Memory B cell (primary cell): Measurements from ENCODE around the gene FREM1.

ENCODE experiments used
- ATAC-seq: fragments of 150-1000 bp; cut with Tn5 transposase; 2 replicates; pipeline ENCODE4 v1.10.0; 2021; ENCODE audit warnings: low read depth, mild to moderate bottlenecking, moderate library complexity
- DNase-seq, 2 donors: peaks; one replicate each; pipeline ENCODE4 v3.0.0; 2022; ENCODE audit warnings: low spot score in 2 of 2
- H3K27ac Mint-ChIP-seq: one replicate; pipeline ENCODE4 v1.8.0; 2022; ENCODE audit warnings: mild to moderate bottlenecking, moderate library complexity, mixed read lengths
- H3K27me3 Mint-ChIP-seq: one replicate; pipeline ENCODE4 v1.8.0; 2022; ENCODE audit warnings: mixed read lengths
- H3K36me3 Mint-ChIP-seq: one replicate; pipeline ENCODE4 v1.8.0; 2022; ENCODE audit warnings: mild to moderate bottlenecking, mixed read lengths
- H3K4me1 Mint-ChIP-seq: one replicate; pipeline ENCODE4 v1.8.0; 2022; ENCODE audit warnings: mixed read lengths
- H3K4me3 Mint-ChIP-seq: one replicate; pipeline ENCODE4 v1.8.0; 2022; ENCODE audit warnings: mild to moderate bottlenecking, moderate library complexity, mixed read lengths
- H3K9me3 Mint-ChIP-seq: one replicate; pipeline ENCODE4 v1.8.0; 2022; ENCODE audit warnings: mixed read lengths

Gene FREM1

DNA sequence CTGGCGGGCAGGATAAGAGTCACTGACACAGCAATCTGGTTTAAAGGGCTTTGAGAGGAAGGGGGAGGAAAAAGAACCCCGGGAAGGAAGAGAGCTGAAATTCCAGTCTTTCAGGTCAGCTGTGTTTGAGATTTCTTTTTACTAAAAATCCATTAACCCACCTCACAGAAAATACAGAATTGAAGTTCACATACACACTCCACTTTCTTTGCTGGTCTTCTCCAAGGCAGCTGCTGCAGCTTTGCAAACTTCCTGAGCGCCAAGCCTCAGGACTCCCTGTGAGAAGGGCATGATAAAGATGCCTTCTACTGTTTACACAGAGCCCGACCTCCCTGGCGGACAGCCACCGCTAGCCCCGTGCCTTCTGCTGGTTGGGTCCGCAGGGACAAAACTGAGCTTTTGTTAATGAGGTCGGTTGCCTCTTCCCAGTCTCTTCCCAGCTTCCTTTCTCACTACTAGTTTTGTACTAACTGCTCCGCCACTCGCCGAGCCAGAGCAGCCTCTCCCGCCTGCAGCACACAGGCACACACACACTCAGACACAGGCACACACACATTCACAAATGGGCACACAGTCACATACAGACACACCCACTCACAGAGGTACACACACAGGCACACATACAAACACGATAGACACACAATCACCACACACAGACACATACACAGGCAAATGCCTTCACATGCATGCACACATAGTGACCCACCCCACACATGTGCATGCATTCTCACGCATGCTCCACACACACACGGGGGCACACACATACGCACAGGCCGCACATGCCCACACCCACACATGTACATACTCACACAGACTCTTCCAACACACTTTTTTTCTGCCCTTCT lies at the start of gene FREM1:
TSS of gene FREM1 (minus strand) at position 468 of the 845 bp plus-strand sequence. CDS start 41,451 bp downstream, outside the sequence.
- DNase-seq (no peak), ATAC-seq (no peak)
- H3K27ac Mint-ChIP-seq: no peak within 1 kb of the TSS
- H3K9me3 Mint-ChIP-seq: no peaks in the 10 kb centered on the region
- no peaks in the 10 kb centered on the region for H3K36me3 Mint-ChIP-seq
- no peaks in the 10 kb centered on the region for H3K27me3 Mint-ChIP-seq
- no peaks in the 10 kb centered on the region for H3K4me1 Mint-ChIP-seq
- H3K4me3 Mint-ChIP-seq: no peak within 1 kb of the TSS

GRCh38 chr9:14958989-14959388 lies 48.8 kb upstream of the FREM1 start:
- no peak overlapping the region for H3K27ac Mint-ChIP-seq
- no peaks in the 10 kb centered on the region for H3K27me3 Mint-ChIP-seq
- no peaks in the 10 kb centered on the region for H3K36me3 Mint-ChIP-seq
- no peak for DNase-seq
- H3K4me1 Mint-ChIP-seq: no peaks in the 10 kb centered on the region
- H3K9me3 Mint-ChIP-seq: peaks cover 7% of the 10 kb centered on the region
- H3K4me3 Mint-ChIP-seq: no peak overlapping the region
- ATAC-seq: no peak

GRCh38 chr9:14957109-14957508 lies 46.9 kb upstream of the FREM1 start:
- DNase-seq (no peak), ATAC-seq (no peak)
- Mint-ChIP-seq H3K27me3 (no peaks in the 10 kb centered on the region), H3K4me3 (no peak overlapping the region), H3K4me1 (no peaks in the 10 kb centered on the region), H3K27ac (no peak overlapping the region), H3K9me3 (peaks cover 15% of the 10 kb centered on the region), H3K36me3 (no peaks in the 10 kb centered on the region)

GRCh38 chr9:14956208-14956607 lies 46.0 kb upstream of the FREM1 start:
- Mint-ChIP-seq H3K27ac (no peak overlapping the region), H3K27me3 (no peaks in the 10 kb centered on the region)

DNA sequence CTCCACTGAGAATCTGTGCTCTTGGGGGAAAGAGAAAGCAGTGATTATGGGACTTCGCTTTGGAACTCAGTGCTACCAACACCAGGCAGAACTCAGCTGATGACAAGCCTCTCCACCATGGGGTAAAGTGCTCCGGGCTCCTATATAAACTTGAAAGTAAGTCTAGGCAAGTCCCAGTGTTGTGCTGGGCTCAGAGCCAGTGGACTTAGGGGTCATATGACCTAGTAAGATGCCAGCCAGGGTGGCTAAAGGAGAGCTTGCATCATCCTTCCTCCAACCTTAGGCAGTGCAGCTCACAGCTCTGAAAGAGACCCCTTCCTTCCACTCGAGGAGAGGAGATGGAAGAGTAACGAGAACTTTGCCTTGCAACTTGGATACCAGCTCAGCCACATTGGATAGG lies 35.1 kb upstream of the FREM1 start:
- Mint-ChIP-seq H3K9me3 (peaks cover 1% of the 10 kb centered on the region), H3K4me1 (no peaks in the 10 kb centered on the region), H3K36me3 (no peaks in the 10 kb centered on the region), H3K4me3 (no peak overlapping the region), H3K27ac (no peak overlapping the region), H3K27me3 (peaks cover 2% of the 10 kb centered on the region)
- ATAC-seq (no peak), DNase-seq (no peak)

More at GRCh38 chr9:14956208-14956607, 46.0 kb upstream of the FREM1 start:
- no peaks in the 10 kb centered on the region for H3K4me1 Mint-ChIP-seq
- H3K9me3 Mint-ChIP-seq: peaks cover 15% of the 10 kb centered on the region
- no peak overlapping the region for H3K4me3 Mint-ChIP-seq
- DNase-seq: no peak
- no peaks in the 10 kb centered on the region for H3K36me3 Mint-ChIP-seq
- no peak for ATAC-seq

DNA sequence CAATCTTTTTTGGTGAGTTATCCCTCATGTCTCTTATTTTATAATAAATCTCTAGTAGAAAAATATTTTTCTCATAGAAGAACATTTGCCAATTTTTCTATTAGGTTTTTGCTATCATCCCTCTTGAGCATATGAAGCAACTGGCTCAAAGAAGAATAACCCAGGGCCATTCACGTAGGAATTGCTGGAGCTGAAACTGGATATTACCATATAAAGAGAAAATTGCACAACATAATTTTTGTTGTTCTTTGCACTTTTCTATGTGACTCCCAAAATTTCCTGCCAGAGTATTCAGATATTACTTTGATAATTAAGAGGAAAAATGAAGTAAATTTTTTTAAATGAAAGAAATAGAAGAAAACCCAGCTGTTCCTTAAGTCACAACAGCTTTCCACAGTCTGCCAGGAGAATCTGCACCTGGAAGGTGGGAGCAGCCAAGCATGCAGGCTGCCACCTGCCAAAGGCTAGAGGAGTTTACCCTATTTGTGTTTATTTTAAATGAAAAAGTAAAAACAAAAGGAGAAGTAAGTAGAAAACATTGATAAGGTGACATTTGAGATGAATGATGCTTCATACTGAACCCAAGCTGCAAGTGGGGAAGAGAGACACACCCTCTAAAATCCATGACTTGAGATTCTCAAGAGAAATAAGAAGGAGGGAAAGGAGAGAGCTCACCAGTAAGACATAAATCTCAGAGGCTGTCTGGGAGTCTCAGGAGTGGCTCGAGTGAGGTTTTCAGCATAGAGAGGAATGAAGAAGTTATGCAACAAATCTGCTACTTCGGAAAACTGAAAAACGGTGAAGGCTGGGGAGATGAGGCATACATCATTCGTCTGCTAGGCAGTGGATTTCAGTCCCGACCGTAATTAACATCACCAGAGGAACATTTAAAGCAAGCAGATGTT lies 31.5 kb upstream of the FREM1 start:
- no peak overlapping the region for H3K27ac Mint-ChIP-seq
- H3K27me3 Mint-ChIP-seq: peaks cover 2% of the 10 kb centered on the region
- no peak for ATAC-seq
- H3K4me1 Mint-ChIP-seq: no peaks in the 10 kb centered on the region
- no peaks in the 10 kb centered on the region for H3K9me3 Mint-ChIP-seq
- H3K4me3 Mint-ChIP-seq: no peak overlapping the region
- DNase-seq: no peak
- H3K36me3 Mint-ChIP-seq: no peaks in the 10 kb centered on the region

DNA sequence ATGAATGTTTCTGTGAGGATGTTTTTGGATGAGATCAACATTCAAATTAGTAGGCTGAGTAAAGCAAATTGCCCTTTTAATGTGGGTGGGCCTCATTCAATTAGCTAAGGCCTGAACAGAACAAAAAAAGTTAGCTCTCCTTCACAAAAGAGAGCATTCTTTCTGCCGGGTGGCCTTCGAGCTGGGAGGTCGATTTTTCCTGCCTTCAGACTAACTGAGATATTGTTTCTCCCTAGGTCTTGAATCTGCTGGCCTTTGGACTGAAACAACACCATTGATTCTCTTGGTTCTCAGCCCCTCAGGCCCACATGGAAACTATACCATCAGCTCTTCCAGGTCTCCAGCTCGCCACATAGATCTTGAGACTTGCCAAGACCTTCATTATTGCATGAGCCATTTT lies 29.1 kb upstream of the FREM1 start:
- no peak overlapping the region for H3K4me3 Mint-ChIP-seq

GRCh38 chr9:14937216-14937615 lies 27.0 kb upstream of the FREM1 start:
- no peak for ATAC-seq
- Mint-ChIP-seq H3K36me3 (no peaks in the 10 kb centered on the region), H3K27ac (no peak overlapping the region), H3K4me3 (no peak overlapping the region), H3K4me1 (no peaks in the 10 kb centered on the region), H3K27me3 (peaks cover 2% of the 10 kb centered on the region), H3K9me3 (no peaks in the 10 kb centered on the region)
- DNase-seq: no peak

More for the DNA sequence above, 29.1 kb upstream of the FREM1 start:
- Mint-ChIP-seq H3K27me3 (peaks cover 2% of the 10 kb centered on the region), H3K36me3 (no peaks in the 10 kb centered on the region), H3K27ac (no peak overlapping the region), H3K9me3 (no peaks in the 10 kb centered on the region), H3K4me1 (no peaks in the 10 kb centered on the region)
- DNase-seq (no peak), ATAC-seq (no peak)

DNA sequence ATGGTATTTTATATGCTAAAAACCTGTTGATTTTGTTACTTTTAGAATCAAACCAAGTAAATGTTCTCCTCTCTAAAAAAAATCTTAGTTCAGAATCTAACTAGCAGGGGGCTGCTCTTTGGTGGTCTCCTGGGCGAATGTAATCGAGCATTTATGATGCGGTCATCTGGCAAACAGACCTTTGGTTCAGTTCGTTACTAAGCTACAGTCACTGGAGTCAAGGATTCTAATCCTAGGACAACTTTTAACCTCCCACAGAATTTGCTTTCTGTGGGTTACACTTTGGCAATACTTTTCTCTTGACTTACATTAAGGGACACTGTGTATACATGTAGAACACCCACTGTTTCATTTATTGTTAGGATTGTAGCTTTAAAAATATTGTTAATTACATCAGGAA lies 26.3 kb upstream of the FREM1 start:
- no peaks in the 10 kb centered on the region for H3K9me3 Mint-ChIP-seq
- H3K27me3 Mint-ChIP-seq: no peaks in the 10 kb centered on the region
- H3K36me3 Mint-ChIP-seq: no peaks in the 10 kb centered on the region
- DNase-seq: no peak
- no peaks in the 10 kb centered on the region for H3K4me1 Mint-ChIP-seq
- ATAC-seq: no peak
- no peak overlapping the region for H3K4me3 Mint-ChIP-seq
- H3K27ac Mint-ChIP-seq: no peak overlapping the region

GRCh38 chr9:14935964-14936363 lies 25.7 kb upstream of the FREM1 start:
- Mint-ChIP-seq H3K36me3 (no peaks in the 10 kb centered on the region), H3K4me1 (no peaks in the 10 kb centered on the region), H3K27me3 (no peaks in the 10 kb centered on the region), H3K9me3 (no peaks in the 10 kb centered on the region), H3K4me3 (no peak overlapping the region), H3K27ac (no peak overlapping the region)
- ATAC-seq: no peak
- DNase-seq: no peak

DNA sequence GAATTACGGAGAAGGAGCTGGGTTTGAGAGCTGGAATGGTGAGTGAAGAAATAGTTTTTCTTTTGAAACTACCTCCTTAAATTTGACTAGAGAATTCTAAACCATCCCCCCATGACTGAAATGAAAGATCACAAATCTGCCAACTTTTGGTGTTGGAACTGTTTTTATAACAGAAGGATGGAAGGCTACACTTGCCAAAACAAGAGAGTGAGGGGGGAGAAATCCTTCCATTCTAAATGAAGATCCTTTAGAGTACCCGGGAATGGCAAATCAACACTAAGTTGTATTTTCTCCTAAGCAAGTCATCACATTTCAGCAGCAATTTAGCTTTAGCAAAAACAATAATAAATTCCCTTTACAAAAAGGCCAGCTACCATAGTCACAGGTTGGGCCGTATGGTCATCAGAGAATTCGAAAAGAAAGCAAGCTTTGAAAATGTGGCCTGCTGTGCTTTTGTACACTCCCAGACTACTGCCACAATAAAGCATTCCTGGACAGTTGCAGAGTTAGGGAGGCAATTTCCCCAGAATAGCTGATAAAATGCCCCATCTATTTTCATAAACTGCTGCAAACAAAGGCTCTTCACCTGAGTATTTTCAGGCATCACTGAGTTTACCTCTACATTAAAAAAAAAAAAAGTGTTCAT lies 25.0 kb upstream of the FREM1 start:
- H3K4me1 Mint-ChIP-seq: no peaks in the 10 kb centered on the region

GRCh38 chr9:14932641-14933040 lies 22.4 kb upstream of the FREM1 start:
- ATAC-seq (no peak), DNase-seq (no peak)
- H3K9me3 Mint-ChIP-seq: no peaks in the 10 kb centered on the region
- no peaks in the 10 kb centered on the region for H3K4me1 Mint-ChIP-seq
- no peak overlapping the region for H3K4me3 Mint-ChIP-seq
- no peaks in the 10 kb centered on the region for H3K27me3 Mint-ChIP-seq
- H3K27ac Mint-ChIP-seq: no peak overlapping the region
- no peaks in the 10 kb centered on the region for H3K36me3 Mint-ChIP-seq

More for the DNA sequence above, 25.0 kb upstream of the FREM1 start:
- Mint-ChIP-seq H3K27ac (no peak overlapping the region), H3K4me3 (no peak overlapping the region), H3K36me3 (no peaks in the 10 kb centered on the region), H3K9me3 (no peaks in the 10 kb centered on the region), H3K27me3 (no peaks in the 10 kb centered on the region)
- ATAC-seq (no peak), DNase-seq (no peak)

- no peaks in the 10 kb centered on the region for H3K27me3 Mint-ChIP-seq
- no peak overlapping the region for H3K4me3 Mint-ChIP-seq
- H3K4me1 Mint-ChIP-seq: no peaks in the 10 kb centered on the region
- DNase-seq (no peak), ATAC-seq (no peak)
- H3K36me3 Mint-ChIP-seq: no peaks in the 10 kb centered on the region
- H3K9me3 Mint-ChIP-seq: no peaks in the 10 kb centered on the region
- H3K27ac Mint-ChIP-seq: no peak overlapping the region
Measured at GRCh38 chr9:14932231-14932630, 22.0 kb upstream of the FREM1 start.
